ENCODE data around the gene ZNF761.
"Not testable (repeated sequence)": the region's sequence is repeated elsewhere in the genome, so short reads cannot be mapped to it uniquely, and the experiment has no call there.

Gene ZNF761

GRCh38 chr19:53460131-53460721 lies 28.4 kb downstream of the ZNF761 start:
- DNase-seq: not testable (repeated sequence)

GRCh38 chr19:53461866-53462265 lies 30.1 kb downstream of the ZNF761 start:
- no peak for DNase-seq

- DNase-seq: no peak
Measured at GRCh38 chr19:53462861-53463260, 31.1 kb downstream of the ZNF761 start.

- DNase-seq: peak; percentile 43
Measured at GRCh38 chr19:53463263-53463662, 31.5 kb downstream of the ZNF761 start.

GRCh38 chr19:53466726-53467484 lies 35.1 kb downstream of the ZNF761 start:
- peak; percentile 4 for DNase-seq

GRCh38 chr19:53467485-53468262 lies 35.9 kb downstream of the ZNF761 start, which contains the start of gene ZNF813:
Gene ZNF813, plus strand, starts transcription at chr19:53467733. Its CDS starts 16,090 bp downstream, at chr19:53483823.
- peak; percentile 96 for DNase-seq

GRCh38 chr19:53468628-53469027 lies 36.8 kb downstream of the ZNF761 start:
- not testable (repeated sequence) for DNase-seq

GRCh38 chr19:53471916-53472315 lies 40.1 kb downstream of the ZNF761 start:
- DNase-seq: no peak

- not testable (repeated sequence) for DNase-seq
Measured at GRCh38 chr19:53474832-53475231, 43.0 kb downstream of the ZNF761 start.

- DNase-seq: not testable (repeated sequence)
Measured at GRCh38 chr19:53475470-53475869, 43.7 kb downstream of the ZNF761 start.

GRCh38 chr19:53483751-53484150 lies 52.0 kb downstream of the ZNF761 start:
- not testable (repeated sequence) for DNase-seq

GRCh38 chr19:53485046-53486004 lies 53.5 kb downstream of the ZNF761 start:
- no peak for DNase-seq

- DNase-seq: no peak
Measured at GRCh38 chr19:53492153-53492552, 60.4 kb downstream of the ZNF761 start.

- not testable (repeated sequence) for DNase-seq
Measured at GRCh38 chr19:53497311-53498023, 65.7 kb downstream of the ZNF761 start.

- DNase-seq: not testable (repeated sequence)
Measured at GRCh38 chr19:53498024-53498395, 66.2 kb downstream of the ZNF761 start.

- not testable (repeated sequence) for DNase-seq
Measured at GRCh38 chr19:53503151-53503550, 71.4 kb downstream of the ZNF761 start.

- DNase-seq: not testable (repeated sequence)
Measured at GRCh38 chr19:53503671-53504364, 72.0 kb downstream of the ZNF761 start.

GRCh38 chr19:53504365-53504703 lies 72.5 kb downstream of the ZNF761 start:
- peak; percentile 16 for DNase-seq

GRCh38 chr19:53504885-53505284 lies 73.1 kb downstream of the ZNF761 start:
- no peak for DNase-seq

- no peak for DNase-seq
Measured at GRCh38 chr19:53506728-53507127, 74.9 kb downstream of the ZNF761 start.

Data from activated CD4-positive, alpha-beta T cell treated with anti-CD3 and anti-CD28 coated beads for 48 hours (primary cell).